RPMI8226 (cell line): ENCODE results near the gene SLC6A7.
A peak's percentile ranks its signal among the peaks of the same experiment; 100 is the strongest.

Experiments
- DNase-seq: peaks from one replicate; pipeline ENCODE4 v3.0.0-alpha.2; 2015

Gene SLC6A7

GRCh38 chr5:150189728-150190502, at the start of gene SLC6A7:
TSS of gene SLC6A7 (plus strand) at chr5:150190062. CDS start at chr5:150190328, 266 bp downstream.
- no peak for DNase-seq

- DNase-seq, result no peak
Measured at GRCh38 chr5:150140830-150141229, 49.0 kb upstream of the SLC6A7 start.

- no peak for DNase-seq
Measured at GRCh38 chr5:150141544-150142184, 48.2 kb upstream of the SLC6A7 start.

DNA sequence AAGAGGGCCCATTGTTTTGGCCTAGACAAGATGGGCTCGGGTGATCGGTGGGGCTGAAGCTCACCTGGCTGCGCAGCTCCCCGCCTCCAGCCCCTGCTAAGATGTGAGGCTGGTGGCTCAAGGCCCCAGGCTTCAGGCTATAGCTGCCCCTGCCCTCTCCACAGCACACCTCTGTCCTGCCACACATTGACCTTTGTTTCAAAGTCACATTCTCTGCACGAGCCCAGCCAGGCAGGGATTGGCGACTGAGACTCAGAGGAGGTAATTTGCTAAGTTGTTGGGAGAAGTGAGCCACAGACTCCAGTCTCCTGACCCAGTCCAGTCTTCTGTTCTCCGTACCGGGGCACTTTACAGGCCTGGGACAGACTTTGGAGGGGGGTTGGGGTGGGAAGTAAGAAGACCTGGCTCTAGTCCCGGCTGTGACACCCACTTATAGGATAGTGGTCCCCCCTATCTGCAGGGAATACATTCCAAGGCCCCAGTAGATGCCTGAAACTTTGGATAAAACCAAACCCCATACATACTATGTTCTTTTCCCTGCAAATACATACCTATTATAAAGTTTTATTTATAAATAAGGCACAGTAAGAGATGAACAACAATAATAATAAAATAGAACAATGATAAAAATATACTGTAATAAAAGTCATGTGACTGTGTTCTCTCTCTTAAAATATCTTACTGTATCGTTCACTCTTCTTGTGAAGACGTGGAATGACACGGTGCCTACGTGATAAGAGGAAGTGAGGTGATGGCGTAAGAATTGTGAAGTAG, 47.5 kb upstream of the SLC6A7 start:
- DNase-seq, result no peak

DNA sequence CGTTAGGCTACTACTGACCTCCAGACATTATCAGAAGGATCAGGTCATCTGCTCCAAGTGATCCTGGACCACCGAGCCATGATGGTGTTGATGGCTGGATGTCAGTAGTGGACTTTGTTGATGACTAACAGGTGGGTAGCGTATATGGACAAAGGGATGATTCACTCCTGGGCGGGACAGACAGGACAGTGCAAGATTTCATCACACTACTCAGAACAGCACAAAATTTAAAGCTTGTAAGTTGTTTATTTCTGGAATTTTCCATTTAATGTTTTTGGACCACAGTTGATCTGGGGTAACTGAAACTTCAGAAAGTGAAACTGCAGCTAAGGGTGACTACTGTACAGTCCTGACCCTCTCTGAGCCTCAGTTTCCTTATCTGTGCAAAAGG, 46.9 kb upstream of the SLC6A7 start:
- no peak for DNase-seq

DNA sequence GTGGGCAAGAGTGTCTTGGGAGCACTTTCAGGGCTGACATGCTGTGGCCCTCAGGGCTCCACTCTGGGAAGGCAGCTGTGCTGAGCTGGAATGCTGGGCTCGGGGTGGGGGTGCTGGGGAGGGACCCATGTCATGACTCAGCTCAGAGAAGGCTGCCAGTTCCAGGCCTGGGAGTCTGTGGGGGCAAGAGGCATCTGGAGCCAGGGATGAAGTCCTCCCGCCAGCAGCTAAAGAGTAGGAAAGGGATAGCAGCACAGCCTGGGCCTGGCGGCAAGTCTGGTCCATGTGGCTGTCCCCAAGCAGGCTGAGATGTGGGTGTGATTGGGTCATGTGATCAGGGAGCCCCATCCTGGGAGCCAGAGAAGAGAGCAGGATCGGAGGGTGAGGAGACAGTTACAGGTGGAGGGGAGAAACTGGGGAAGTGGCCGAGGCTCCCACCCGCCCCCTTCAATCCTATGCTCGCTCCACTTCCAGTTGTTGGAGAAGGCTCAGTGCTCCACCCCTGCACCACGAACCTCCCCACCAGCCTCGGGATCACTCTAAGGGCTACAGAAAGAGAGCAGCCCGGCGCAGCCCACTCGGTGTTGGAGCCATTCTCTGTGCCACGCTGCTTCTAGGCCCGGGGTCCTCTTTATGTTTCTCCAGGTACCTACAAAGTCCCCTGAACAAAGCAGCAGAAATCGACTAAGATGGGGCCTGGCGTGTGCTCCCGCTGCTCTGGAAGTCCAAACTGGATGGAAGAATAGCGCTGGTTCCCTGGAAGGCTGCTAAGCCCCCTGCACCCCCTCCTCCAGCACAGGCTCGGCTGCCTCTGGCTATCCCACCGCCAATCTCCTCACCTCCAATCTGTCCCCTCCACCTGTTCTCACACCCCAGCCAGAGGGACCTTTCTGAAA, 46.3 kb upstream of the SLC6A7 start:
- no peak for DNase-seq

GRCh38 chr5:150144246-150144801, 45.5 kb upstream of the SLC6A7 start:
- no peak for DNase-seq

DNA sequence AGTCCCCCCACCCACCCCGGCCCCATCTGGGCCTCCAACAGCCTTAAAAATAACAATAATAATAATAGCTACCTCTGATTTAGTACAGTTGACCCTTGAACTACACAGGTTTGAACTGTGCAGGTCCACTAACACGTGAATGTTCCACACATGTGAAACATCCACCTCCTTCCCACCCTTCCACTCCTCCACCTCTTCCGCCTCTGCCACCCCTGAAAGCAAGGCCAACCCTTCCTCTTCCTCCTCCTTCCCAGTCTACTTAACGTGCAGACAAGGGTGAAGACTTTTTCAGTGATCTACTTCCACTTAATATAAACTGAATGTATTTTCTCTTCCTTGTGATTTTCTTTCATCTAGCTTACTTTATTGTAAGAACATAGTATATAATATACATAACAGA, 45.0 kb upstream of the SLC6A7 start:
- DNase-seq, result no peak

GRCh38 chr5:150146235-150146634, 43.6 kb upstream of the SLC6A7 start:
- DNase-seq, result no peak

DNA sequence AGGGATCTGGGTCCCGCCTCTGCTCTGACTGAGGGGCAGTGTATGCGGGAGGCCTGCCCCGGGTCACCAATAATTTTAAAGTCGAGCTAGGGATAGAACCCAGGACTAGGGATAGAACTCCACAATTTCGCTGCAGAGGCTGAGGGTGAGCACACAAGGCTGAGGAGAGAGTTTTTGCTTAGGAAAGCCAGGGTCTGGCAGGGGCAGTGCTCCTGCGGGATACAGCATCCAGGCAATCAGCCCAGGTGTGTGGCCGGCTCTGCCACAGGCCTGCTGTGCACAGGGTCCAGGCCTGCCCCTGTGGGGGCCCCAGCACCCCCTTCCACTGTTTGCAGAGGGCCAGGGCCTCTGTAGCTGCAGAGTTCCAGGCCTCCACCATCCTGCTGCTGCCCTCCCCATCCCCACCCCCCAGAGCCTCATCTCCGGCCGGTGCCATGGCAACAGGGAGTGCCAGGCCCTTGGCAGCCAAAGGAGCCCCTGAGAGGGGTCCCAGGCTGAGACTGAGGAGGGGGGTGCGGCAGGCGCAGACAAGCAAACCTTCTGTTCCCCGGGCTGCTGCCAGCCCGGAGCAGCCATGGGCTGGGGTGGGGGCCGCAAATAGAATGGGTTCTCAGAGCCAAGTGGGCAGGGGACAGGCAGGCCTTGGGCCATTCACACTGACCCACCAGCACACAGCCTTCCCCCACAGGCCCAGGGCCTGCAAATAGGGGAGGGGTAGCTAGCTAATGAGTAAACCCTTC, 42.8 kb upstream of the SLC6A7 start:
- no peak for DNase-seq

GRCh38 chr5:150147670-150148069, 42.2 kb upstream of the SLC6A7 start:
- no peak for DNase-seq

DNA sequence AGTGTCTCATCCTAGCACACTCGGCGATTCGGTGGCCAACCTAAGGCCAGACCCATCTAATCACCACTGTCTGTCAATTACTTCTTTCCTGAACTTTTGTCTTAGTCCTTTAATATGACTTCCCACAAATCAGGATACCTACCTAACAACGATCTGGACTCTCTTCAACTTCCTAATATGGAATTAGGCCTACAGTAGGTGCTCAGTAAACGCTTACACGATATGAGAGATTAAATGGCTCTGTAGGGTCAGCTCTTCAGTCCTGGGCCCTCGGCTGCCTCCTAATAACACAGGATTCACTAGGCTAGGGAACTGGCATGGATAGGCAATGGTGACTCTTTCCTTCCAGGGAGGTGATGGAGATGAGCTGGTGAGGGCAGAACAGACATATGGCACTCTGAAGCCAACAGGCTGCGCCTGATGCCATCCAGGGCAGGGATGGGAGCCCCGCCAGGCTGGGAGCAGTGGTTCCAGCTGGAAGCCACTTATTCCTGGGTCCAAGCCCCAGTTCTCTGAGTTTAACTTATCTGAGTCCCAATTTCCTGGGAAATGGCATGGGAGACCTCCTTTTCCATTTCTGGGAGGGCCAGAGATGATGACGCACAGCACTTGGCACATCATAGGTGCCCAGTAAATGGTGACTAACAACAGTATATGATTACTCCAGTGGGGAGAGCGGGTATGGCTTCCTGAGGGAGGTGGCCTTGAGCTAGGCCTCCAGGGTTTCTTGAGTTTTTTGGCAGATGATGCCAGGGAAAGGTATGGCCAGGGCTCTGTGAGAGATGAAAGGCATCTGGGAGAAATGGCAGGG, 41.5 kb upstream of the SLC6A7 start:
- no peak for DNase-seq

DNA sequence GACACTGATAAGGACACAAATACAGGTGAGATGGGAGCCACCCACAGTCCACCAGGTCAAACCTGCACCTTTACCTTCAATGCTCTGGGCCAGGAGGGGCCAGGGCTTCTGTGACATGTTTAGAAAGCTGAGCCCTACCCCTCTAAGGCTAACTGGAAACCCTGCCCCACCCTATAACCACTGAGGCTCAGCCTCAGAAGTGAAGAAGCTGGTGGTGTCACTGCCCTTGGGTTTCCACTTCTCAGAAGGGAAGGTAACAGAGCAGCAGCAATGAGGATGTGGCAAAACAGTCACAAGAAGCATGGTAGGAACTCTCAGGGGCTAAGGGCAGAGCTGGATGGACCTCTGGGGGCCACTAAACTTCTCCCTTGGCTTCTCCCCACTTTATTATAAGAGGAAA, 40.2 kb upstream of the SLC6A7 start:
- no peak for DNase-seq

DNA sequence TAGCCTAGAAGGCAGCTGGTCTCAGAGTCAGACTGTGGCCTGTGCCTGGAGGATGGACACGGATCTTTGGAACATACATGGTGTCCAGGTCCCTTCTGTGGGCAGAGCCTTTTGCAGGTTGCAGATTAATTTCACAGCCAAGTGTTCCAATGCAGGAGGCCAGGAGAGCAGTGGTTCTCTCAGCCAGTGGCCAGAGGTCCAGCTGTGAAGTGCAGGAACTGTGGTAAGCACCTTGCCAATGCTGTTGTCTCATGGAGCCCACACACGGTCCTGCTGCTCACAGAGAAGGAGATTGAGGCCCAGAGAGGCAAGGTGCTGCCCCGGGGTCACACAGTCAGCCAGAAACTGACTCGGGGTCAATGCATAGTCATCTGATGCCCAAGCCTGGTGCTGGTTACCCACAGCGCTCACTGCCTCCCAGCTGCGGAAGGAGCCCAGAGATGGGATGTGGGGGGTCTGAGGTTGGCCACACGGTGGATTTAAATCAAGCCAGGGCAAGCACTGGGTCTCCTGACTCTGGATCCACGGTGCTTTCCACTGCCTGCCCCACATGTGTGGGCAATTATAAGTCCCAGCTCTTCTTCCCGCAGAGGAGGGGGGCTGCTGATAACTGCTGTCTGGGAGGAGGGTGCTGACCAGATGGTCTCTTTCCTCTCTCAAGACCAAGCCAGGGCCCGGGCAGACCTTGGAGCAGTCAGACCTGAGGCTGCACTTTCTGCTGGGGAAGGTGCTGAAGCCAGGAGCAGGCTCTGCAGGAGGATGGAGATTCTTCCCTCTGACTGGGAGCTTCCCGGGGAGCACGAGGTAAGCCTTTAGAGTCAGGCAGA, 37.0 kb upstream of the SLC6A7 start:
- DNase-seq, result no peak

- no peak for DNase-seq
Measured at GRCh38 chr5:150153483-150153882, 36.4 kb upstream of the SLC6A7 start.

DNA sequence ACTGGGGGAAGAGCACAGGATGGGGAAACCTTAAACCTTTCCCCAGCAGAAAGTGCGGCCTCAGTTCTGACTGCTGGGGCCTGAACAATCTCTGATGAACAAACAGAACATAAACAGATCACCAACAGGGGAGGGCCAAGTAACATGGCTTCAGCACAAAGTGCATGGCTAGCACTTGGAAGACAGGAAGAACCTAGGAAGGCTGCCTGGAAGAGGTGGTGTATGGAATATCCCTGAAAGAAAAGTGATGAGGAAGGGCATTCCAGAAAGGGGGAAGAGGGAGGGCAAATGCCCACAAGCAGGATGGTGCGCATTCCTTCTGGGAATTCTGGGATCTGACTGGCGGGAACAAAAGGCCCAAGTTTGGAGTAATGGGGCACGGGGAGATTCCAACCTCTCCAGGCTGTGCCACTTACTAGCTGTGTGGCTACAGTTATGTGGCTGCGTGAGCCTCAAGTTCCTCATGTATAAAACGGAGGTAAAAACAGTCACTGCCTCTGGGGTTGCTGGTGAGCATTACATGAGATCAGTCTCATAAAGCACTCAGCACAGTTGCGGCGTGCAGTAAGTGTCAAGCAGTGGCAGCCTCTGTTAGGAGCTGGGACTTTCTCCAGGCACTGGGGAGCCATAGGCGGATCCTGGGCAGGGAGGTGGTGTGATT, 35.8 kb upstream of the SLC6A7 start:
- DNase-seq, result peak; percentile 45

GRCh38 chr5:150154618-150155128, 35.2 kb upstream of the SLC6A7 start:
- DNase-seq, result no peak

DNA sequence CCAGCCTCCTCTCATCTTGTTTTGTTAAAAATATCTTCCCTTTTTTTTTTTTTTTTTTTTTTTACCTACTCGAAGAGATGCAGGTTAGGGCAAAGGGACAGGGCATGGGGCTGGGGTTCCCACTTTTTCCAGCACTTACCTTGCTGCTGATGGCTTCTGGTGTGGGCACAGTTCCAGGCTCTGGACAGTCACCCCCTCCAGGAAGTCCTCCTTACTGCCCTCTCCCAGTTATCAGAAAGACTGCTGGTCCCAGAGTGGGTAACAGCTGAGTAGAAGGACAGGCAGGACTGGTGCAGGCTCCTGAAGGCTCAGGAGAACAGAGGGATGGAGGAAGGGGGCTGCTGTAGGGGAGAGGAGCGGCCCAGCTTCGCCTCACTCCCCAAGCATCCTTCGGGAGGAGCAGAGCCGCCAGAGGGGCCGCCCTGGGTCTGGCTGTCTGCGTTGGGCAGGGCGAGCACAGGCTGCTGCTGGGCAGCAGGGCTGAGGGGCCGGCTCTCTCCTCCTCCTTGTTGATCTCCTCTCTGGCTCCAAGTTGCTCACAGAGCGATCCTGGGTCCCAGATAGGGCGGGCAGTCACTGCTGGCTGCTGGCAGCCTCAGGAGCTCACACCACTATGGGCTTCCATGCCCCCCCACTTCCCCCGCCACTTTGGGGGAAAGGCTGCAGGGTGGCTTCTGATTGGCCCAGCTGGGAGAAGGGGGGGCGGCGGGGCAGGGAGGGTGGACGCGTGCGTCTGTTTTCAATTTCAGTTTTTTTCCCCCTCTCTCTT, 34.4 kb upstream of the SLC6A7 start, which contains the start of gene PDGFRB:
Gene PDGFRB (minus strand): TSS at position 588 of the 769 bp plus-strand sequence. CDS start 18,798 bp downstream, outside the sequence.
- DNase-seq, result no peak
